ENCODE measurements around the gene GDF10. TPM values are rescaled to one million over a fixed set of nuclear protein-coding genes. Genes with fewer than 3 reads are reported as not detected.

The GDF10 gene
- total and polyA plus RNA-seq, 2 of the 13 experiments (the other 11 are each of a cell fraction or from before 2014, with no cell fraction given), result 0.03 TPM; not detected in 1

- CTCF ChIA-PET (ENCODE audit: low intra/inter-chr PET ratio, low total read pairs), result no interaction called here
- FAIRE-seq (no peak), ATAC-seq (no peak), DNase-seq (ENCODE audit: low spot score) (no peak)
- no peak for TF ChIP-seq ZNF772 (CRISPR knock-in tag; IDR thresholded peaks at IDR 0.05)
- TF ChIP-seq ESRRA (CRISPR knock-in tag; IDR thresholded peaks at IDR 0.05; ENCODE audit: low read depth), result no peak
- TF ChIP-seq, protein P1, sequence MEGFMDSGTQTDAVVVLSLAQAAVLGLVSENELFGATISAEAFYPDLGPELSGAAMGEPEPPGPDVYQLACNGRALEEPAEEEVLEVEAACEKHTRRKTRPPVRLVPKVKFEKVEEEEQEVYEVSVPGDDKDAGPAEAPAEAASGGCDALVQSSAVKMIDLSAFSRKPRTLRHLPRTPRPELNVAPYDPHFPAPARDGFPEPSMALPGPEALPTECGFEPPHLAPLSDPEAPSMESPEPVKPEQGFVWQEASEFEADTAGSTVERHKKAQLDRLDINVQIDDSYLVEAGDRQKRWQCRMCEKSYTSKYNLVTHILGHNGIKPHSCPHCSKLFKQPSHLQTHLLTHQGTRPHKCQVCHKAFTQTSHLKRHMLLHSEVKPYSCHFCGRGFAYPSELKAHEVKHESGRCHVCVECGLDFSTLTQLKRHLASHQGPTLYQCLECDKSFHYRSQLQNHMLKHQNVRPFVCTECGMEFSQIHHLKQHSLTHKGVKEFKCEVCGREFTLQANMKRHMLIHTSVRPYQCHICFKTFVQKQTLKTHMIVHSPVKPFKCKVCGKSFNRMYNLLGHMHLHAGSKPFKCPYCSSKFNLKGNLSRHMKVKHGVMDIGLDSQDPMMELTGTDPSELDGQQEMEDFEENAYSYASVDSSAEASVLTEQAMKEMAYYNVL (CRISPR knock-in tag; IDR thresholded peaks at IDR 0.05; ENCODE audit: borderline replicate concordance), result no peak
- no peak for TF ChIP-seq ZNF354B (CRISPR knock-in tag; IDR thresholded peaks at IDR 0.05)
- TF ChIP-seq ZNF513 (CRISPR knock-in tag; conservative IDR thresholded peaks at IDR 0.05), result no peak
- TF ChIP-seq MTF2 (CRISPR knock-in tag; IDR thresholded peaks at IDR 0.05; ENCODE audit: borderline replicate concordance), result no peak
- TF ChIP-seq, protein P2, sequence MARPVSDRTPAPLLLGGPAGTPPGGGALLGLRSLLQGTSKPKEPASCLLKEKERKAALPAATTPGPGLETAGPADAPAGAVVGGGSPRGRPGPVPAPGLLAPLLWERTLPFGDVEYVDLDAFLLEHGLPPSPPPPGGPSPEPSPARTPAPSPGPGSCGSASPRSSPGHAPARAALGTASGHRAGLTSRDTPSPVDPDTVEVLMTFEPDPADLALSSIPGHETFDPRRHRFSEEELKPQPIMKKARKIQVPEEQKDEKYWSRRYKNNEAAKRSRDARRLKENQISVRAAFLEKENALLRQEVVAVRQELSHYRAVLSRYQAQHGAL (CRISPR knock-in tag; IDR thresholded peaks at IDR 0.05; ENCODE audit: not compliant biosample characterization), result no peak
- TF ChIP-seq, protein P3, sequence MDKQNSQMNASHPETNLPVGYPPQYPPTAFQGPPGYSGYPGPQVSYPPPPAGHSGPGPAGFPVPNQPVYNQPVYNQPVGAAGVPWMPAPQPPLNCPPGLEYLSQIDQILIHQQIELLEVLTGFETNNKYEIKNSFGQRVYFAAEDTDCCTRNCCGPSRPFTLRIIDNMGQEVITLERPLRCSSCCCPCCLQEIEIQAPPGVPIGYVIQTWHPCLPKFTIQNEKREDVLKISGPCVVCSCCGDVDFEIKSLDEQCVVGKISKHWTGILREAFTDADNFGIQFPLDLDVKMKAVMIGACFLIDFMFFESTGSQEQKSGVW (CRISPR knock-in tag; IDR thresholded peaks at IDR 0.05; ENCODE audit: borderline replicate concordance), result no peak
- TF ChIP-seq ZNF362 (CRISPR knock-in tag; IDR thresholded peaks at IDR 0.05; ENCODE audit: borderline replicate concordance), result no peak
- TF ChIP-seq ZNF883 (CRISPR knock-in tag; IDR thresholded peaks at IDR 0.05; ENCODE audit: not compliant biosample characterization), result no peak
- TF ChIP-seq ZNF850 (CRISPR knock-in tag; conservative IDR thresholded peaks at IDR 0.05), result no peak
- TF ChIP-seq ZZZ3 (CRISPR knock-in tag; IDR thresholded peaks at IDR 0.05; ENCODE audit: borderline replicate concordance), result no peak
- no peak for TF ChIP-seq ARID3A (IDR thresholded peaks at IDR 0.05; ENCODE audit: low read depth, low read length)
- no peak for TF ChIP-seq REPIN1 (CRISPR knock-in tag; IDR thresholded peaks at IDR 0.05; ENCODE audit: borderline replicate concordance, low read depth)
- TF ChIP-seq DDIT3 (CRISPR knock-in tag; IDR thresholded peaks at IDR 0.05), result no peak
- TF ChIP-seq SP5 (CRISPR knock-in tag; IDR thresholded peaks at IDR 0.05; ENCODE audit: borderline replicate concordance, low read depth), result no peak
- Histone ChIP-seq H3K9ac (ENCODE audit: insufficient read depth, low read depth, low read length) (no peak overlapping the region), H2AFZ (ENCODE audit: low read length) (no peak overlapping the region), H3K27ac (ENCODE audit: extremely low read length, insufficient read depth, low read length) (no peak overlapping the region), H3K79me2 (ENCODE audit: insufficient read depth, low read length) (no peaks in the 10 kb centered on the region), H3K4me3 (replicated peaks in 1 of 3; ENCODE audit: insufficient read depth in 1 of 3, low read depth in 2 of 3, low read length in 3 of 3) (no peak overlapping the region), H4K20me1 (ENCODE audit: insufficient read depth, low read length) (no peaks in the 10 kb centered on the region), H3K27me3 (ENCODE audit: control insufficient read depth in 1 of 2, insufficient read depth in 2 of 2, low read length in 2 of 2) (peaks cover under 1 to 2% of the 10 kb centered on the region in 2 experiments; a peak in 2 of 5 replicates), H3K9me3 (ENCODE audit: low read length) (no peaks in the 10 kb centered on the region), H3K4me2 (ENCODE audit: low read depth, low read length) (no peak overlapping the region), H3K36me3 (replicated peaks in 1 of 2; ENCODE audit: control insufficient read depth in 1 of 2, insufficient read depth in 2 of 2, low read length in 2 of 2) (no peaks in the 10 kb centered on the region), H3K4me1 (ENCODE audit: insufficient read depth, low read length) (no peaks in the 10 kb centered on the region)
- in situ Hi-C loops (cut with HindIII; ENCODE audit: extremely low pct_ligation_motif_present, low pct_unique_long_range_greater_than_20kb) (no loop called here), intact Hi-C loops (cut with micrococcal nuclease; ENCODE audit: unreplicated experiment) (no loop called here)
- POLR2A ChIA-PET, result no interaction called here
- WGBS (ENCODE audit: low lambda C conversion rate), result 78% methylated on average over 1 of the region's 3 CpGs
- no TSS peak for BruUV-seq (replicated peaks)
These were observed 57.9 kb downstream of the GDF10 start for GRCh38 chr10:47357911-47358310.

Measured in HepG2 (cell line).